Measurements from ENCODE around the gene INAVA.

Gene INAVA

GRCh38 chr1:200899451-200899915, 4.8 kb downstream of the INAVA start:
- no peak for TF ChIP-seq CTCF (IDR thresholded peaks at IDR 0.05; ENCODE audit: extremely low read depth, missing control alignments)
- DNase-seq (ENCODE audit: low spot score), result no peak

GRCh38 chr1:200899954-200900867, 5.5 kb downstream of the INAVA start:
- no peak for DNase-seq (ENCODE audit: low spot score)
- TF ChIP-seq CTCF (IDR thresholded peaks at IDR 0.05; ENCODE audit: extremely low read depth, missing control alignments), result no peak

- no peak for TF ChIP-seq CTCF (IDR thresholded peaks at IDR 0.05; ENCODE audit: extremely low read depth, missing control alignments)
- no peak for DNase-seq (ENCODE audit: low spot score)
These were observed 6.2 kb downstream of the INAVA start for GRCh38 chr1:200900877-200901276.

GRCh38 chr1:200901350-200901749, 6.7 kb downstream of the INAVA start:
- TF ChIP-seq CTCF (IDR thresholded peaks at IDR 0.05; ENCODE audit: extremely low read depth, missing control alignments), result no peak
- DNase-seq (ENCODE audit: low spot score), result no peak

- no peak for TF ChIP-seq CTCF (IDR thresholded peaks at IDR 0.05; ENCODE audit: extremely low read depth, missing control alignments)
- no peak for DNase-seq (ENCODE audit: low spot score)
These were observed 7.2 kb downstream of the INAVA start for GRCh38 chr1:200901796-200902444.

- no peak for DNase-seq (ENCODE audit: low spot score)
- TF ChIP-seq CTCF (IDR thresholded peaks at IDR 0.05; ENCODE audit: extremely low read depth, missing control alignments), result no peak
These were observed 9.1 kb downstream of the INAVA start for GRCh38 chr1:200903793-200904192.

- DNase-seq (ENCODE audit: low spot score), result no peak
- TF ChIP-seq CTCF (IDR thresholded peaks at IDR 0.05; ENCODE audit: extremely low read depth, missing control alignments), result no peak
These were observed 10.1 kb downstream of the INAVA start for GRCh38 chr1:200904772-200905171.
